Trophoblast cell (in vitro differentiated cells and primary cell): ENCODE data around the gene F7.

ENCODE experiments used
- DNase-seq, 2 donors: peaks; one replicate each; pipeline ENCODE4 v3.0.0-alpha.2; 2016
- H2AFZ ChIP-seq: 2 replicates; pipeline ENCODE4 v1.6.1; 2013; ENCODE audit warnings: low read length, moderate library complexity, mild to moderate bottlenecking; ENCODE audit not compliant: insufficient read depth, poor library complexity
- H2AK5ac ChIP-seq: 2 replicates; pipeline ENCODE4 v1.6.1; 2013; ENCODE audit warnings: mild to moderate bottlenecking, low read length
- H2BK120ac ChIP-seq: 2 replicates; pipeline ENCODE4 v1.6.1; 2013; ENCODE audit warnings: low read length, mild to moderate bottlenecking, moderate library complexity; ENCODE audit not compliant: insufficient read depth, poor library complexity
- H2BK12ac ChIP-seq: 2 replicates; pipeline ENCODE4 v1.6.1; 2013; ENCODE audit warnings: mild to moderate bottlenecking, low read length, moderate library complexity
- H2BK5ac ChIP-seq: 2 replicates; pipeline ENCODE4 v1.6.1; 2013; ENCODE audit warnings: low read length, low read depth, moderate library complexity, mild to moderate bottlenecking; ENCODE audit not compliant: poor library complexity
- H3K14ac ChIP-seq: 2 replicates; pipeline ENCODE4 v1.6.1; 2013; ENCODE audit warnings: mild to moderate bottlenecking, low read length
- H3K18ac ChIP-seq: 2 replicates; pipeline ENCODE4 v1.6.1; 2013; ENCODE audit warnings: mild to moderate bottlenecking, low read length
- H3K23ac ChIP-seq: 2 replicates; pipeline ENCODE4 v1.6.1; 2013; ENCODE audit warnings: low read length
- H3K27ac ChIP-seq: 2 replicates; pipeline ENCODE4 v1.5.1; 2013; ENCODE audit warnings: low read depth, mild to moderate bottlenecking, inconsistent platforms, low read length, moderate library complexity
- H3K27me3 ChIP-seq: 2 replicates; pipeline ENCODE4 v1.6.1; 2013; ENCODE audit warnings: inconsistent platforms, mild to moderate bottlenecking, low read length, moderate library complexity; ENCODE audit not compliant: insufficient read depth
- H3K36me3 ChIP-seq, 2 experiments: 1 replicate in 1 of 2; 2 replicates in 1 of 2; pipeline ENCODE4 v1.6.1; 2013; ENCODE audit warnings: low read length in 2 of 2, mild to moderate bottlenecking in 2 of 2, moderate library complexity in 1 of 2; ENCODE audit not compliant: insufficient read depth in 2 of 2, control insufficient read depth in 1 of 2
- H3K4ac ChIP-seq: 2 replicates; pipeline ENCODE4 v1.6.1; 2013; ENCODE audit warnings: low read depth, mild to moderate bottlenecking, low read length, moderate library complexity
- H3K4me1 ChIP-seq, 2 experiments: 1 replicate in 1 of 2; 2 replicates in 1 of 2; pipeline ENCODE4 v1.6.1; 2013; ENCODE audit warnings: low read length in 2 of 2, mild to moderate bottlenecking in 2 of 2, moderate library complexity in 1 of 2; ENCODE audit not compliant: insufficient read depth in 2 of 2, control insufficient read depth in 1 of 2
- H3K4me2 ChIP-seq: 2 replicates; pipeline ENCODE4 v1.6.1; 2013; ENCODE audit warnings: inconsistent platforms, mild to moderate bottlenecking, low read length, moderate library complexity
- H3K4me3 ChIP-seq: 2 replicates; pipeline ENCODE4 v1.5.1; 2013; ENCODE audit warnings: mild to moderate bottlenecking, low read depth, low read length, inconsistent platforms
- H3K79me1 ChIP-seq: one replicate; pipeline ENCODE4 v1.6.1; 2013; ENCODE audit warnings: low read length
- H3K79me2 ChIP-seq: 2 replicates; pipeline ENCODE4 v1.6.1; 2013; ENCODE audit warnings: low read length, mild to moderate bottlenecking; ENCODE audit not compliant: control insufficient read depth, insufficient read depth, poor library complexity
- H3K9ac ChIP-seq: 2 replicates; pipeline ENCODE4 v1.6.1; 2013; ENCODE audit warnings: mild to moderate bottlenecking, low read length
- H3K9me3 ChIP-seq: 2 replicates; pipeline ENCODE4 v1.6.1; 2013; ENCODE audit warnings: low read depth, mild to moderate bottlenecking, control low read depth, inconsistent platforms, low read length; ENCODE audit not compliant: insufficient read depth
- H4K12ac ChIP-seq: 2 replicates; pipeline ENCODE4 v1.6.1; 2013; ENCODE audit warnings: low read depth, mild to moderate bottlenecking, low read length, moderate library complexity
- H4K8ac ChIP-seq: 2 replicates; pipeline ENCODE4 v1.6.1; 2013; ENCODE audit warnings: low read depth, mild to moderate bottlenecking, low read length, moderate library complexity
- H4K91ac ChIP-seq: one replicate; pipeline ENCODE4 v1.6.1; 2013; ENCODE audit warnings: low read depth, mild to moderate bottlenecking, low read length, moderate library complexity
- WGBS: extraction: QIAGEN DNeasy Blood & Tissue Kit; methylation state at CpG from one replicate; pipeline ENCODE4 v1.1.7; 2013; ENCODE audit warnings: missing lambda C conversion rate; ENCODE audit not compliant: insufficient read length, insufficient coverage; ENCODE audit errors: extremely low coverage; 5-methylcytosine and 5-hydroxymethylcytosine counted together

The F7 gene

DNA sequence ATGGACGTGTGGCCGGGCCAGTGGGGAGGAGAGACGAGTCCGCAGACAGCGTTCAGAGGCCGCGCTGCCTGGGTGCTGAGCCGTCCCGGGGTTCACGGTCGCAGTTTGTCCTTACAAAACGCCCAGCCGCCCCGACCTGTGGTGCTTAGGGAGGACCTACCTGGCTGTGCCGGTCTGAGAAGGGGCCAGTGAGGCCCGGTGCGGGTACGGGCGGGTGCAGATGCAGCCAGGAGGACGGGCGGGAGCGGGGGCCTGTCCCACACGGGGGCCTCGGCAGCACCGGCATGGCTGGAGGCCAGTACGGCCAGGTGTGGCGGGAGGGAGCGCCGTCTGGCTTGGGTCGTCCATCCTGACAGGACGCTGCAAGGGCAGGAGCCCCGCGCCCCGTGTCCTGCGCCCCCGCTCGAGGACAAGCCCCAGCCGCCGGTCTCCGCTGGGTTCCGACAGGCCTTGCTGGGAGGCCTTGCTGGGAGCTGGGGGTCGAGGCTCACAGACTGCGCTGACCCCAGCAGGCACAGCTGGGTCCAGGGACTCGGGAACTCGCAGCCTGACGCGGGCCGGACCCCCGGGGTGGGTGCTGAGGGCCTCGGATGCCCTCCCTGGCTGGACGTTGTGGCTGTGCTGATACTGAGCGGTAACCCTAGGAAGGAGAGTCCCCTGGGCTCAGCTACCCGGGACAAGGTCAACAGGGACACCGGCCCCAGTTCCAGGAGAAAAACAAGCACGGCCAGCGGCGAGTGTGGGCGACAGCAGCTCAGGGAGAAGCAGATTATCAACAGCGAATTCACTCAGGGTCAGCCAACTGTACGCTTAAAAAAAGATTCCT, 47.6 kb downstream of the F7 start:
- Histone ChIP-seq H3K4me2 (peak overlapping the region; percentile 83), H3K23ac (no peak overlapping the region), H4K91ac (no peak overlapping the region), H3K9ac (peak overlapping the region; percentile 17), H2BK120ac (no peak overlapping the region), H4K8ac (peak overlapping the region; percentile 77), H2BK12ac (no peak overlapping the region), H3K14ac (peak overlapping the region; percentile 16), H3K18ac (peak overlapping the region; percentile 2), H3K36me3 (no peaks in the 10 kb centered on the region), H2AK5ac (no peak overlapping the region), H3K4me1 (peaks cover 8 to 10% of the 10 kb centered on the region in 2 experiments), H3K9me3 (peaks cover 6% of the 10 kb centered on the region), H3K27ac (no peak overlapping the region), H3K4me3 (peak overlapping the region; percentile 51), H2BK5ac (no peak overlapping the region), H3K79me1 (peaks cover 5% of the 10 kb centered on the region), H3K4ac (no peak overlapping the region), H3K79me2 (peaks cover 4% of the 10 kb centered on the region), H4K12ac (peak overlapping the region; percentile 10), H2AFZ (peak overlapping the region; percentile 78), H3K27me3 (peaks cover 13% of the 10 kb centered on the region)
- DNase-seq = no peak
- no CpG with 5 or more reads among the region's 60 CpGs for WGBS

DNA sequence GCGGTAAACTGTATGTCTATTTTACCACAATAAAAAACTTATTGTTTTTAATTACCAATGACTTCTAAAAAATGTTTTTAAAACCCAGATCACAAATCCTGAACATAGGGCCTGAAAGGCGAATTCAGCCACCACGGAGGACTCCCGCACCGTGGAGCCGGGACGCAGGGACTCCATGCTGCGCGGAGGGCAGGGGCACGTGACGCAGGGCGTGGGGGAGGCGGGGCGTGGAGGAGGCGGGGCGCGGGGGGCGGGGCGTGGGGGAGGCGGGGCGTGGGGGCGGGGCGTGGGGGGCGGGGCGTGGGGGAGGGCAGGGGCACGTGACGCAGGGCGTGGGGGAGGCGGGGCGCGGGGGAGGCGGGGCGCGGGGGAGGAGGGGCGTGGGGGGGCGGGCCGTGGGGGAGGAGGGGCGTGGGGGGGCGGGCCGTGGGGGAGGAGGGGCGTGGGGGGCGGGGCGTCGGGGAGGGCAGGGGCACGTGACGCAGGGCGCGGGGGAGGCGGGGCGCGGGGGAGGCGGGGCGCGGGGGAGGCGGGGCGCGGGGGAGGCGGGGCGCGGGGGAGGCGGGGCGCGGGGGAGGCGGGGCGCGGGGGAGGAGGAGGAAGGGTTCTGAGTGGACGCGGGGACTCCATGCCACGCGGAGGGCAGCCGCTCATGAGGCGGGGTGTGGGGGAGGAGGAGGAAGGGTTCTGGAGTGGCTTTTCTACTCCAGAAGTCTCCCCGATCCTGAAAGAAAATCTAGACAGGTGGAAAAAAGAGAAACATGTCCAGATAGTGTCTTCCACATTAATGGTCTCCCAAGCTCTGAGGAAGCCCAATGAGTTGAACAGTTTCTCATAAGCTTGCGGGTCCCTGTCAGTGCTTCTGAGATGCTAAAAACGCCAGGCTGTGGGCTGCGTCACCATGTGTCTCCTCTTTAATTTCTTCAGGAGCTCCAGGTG, 48.5 kb downstream of the F7 start:
- Histone ChIP-seq H3K27ac (no peak overlapping the region), H3K79me1 (peaks cover 5% of the 10 kb centered on the region), H4K91ac (no peak overlapping the region), H4K12ac (no peak overlapping the region), H2AK5ac (no peak overlapping the region), H3K14ac (no peak overlapping the region), H3K9ac (no peak overlapping the region), H3K36me3 (no peaks in the 10 kb centered on the region), H3K4me2 (peak overlapping the region; percentile 83), H3K4me1 (peaks cover 8 to 10% of the 10 kb centered on the region in 2 experiments), H2BK12ac (no peak overlapping the region), H3K18ac (no peak overlapping the region), H3K4me3 (no peak overlapping the region), H4K8ac (no peak overlapping the region), H2AFZ (no peak overlapping the region), H3K27me3 (peaks cover 13% of the 10 kb centered on the region), H3K23ac (no peak overlapping the region), H3K79me2 (peaks cover 4% of the 10 kb centered on the region), H3K4ac (no peak overlapping the region), H3K9me3 (peaks cover 5% of the 10 kb centered on the region), H2BK5ac (no peak overlapping the region), H2BK120ac (no peak overlapping the region)
- no CpG with 5 or more reads among the region's 76 CpGs for WGBS
- peak; percentile 28 to 74 for DNase-seq

DNA sequence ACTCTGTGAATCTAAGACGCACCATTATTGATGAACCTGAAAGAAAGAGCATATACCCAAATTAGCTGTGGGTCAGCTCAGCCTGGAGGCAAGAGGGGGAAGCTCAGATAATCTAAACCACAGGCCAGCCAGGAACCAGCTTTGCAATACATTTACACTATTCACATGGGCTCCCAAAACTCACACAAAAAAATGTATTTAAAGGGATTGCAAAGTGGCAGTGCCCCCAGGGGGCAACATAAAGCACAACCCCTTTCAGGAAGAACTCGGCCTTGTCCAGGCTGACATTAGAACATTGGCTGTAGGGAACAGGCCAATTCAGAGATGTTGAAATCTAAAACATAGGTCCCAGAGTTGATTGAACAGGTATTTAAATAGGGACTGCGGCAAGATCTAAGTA, 49.6 kb downstream of the F7 start:
- H2BK5ac ChIP-seq = no peak overlapping the region

DNA sequence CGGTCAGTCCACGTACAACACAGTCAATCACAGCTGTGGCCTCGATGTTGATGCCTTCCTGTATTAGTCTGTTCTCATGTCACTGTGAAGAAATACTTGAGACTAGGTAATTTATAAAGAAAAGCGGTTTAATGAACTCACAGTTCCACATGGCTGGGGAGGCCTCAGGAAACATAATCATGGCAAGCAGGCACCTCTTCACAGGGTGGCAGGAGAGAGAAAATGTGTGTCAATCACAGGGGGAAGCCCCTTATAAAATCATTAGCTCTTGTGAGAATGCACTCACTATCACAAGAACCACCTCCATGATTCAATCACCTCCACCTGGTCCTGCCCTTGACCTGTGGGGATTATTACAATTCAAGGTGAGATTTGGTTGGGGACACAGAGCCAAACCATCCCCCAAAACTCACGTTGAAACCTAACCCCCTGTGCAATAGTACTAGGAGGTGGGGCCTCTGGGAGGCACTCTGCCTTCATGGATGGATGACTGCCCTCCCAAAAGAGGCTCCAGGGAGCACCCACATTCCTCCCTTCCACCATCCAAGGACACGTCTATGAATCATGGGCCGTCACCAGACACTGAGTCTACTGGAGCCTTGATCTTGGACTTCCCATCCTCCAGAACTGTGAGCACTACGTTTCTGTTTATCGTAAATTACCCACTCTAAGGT, 50.5 kb downstream of the F7 start:
- H3K4ac ChIP-seq = no peak overlapping the region
- H3K79me2 ChIP-seq = peaks cover 4% of the 10 kb centered on the region
- no peak for DNase-seq
- peaks cover 5% of the 10 kb centered on the region for H3K9me3 ChIP-seq
- H2BK5ac ChIP-seq = no peak overlapping the region
- no peak overlapping the region for H4K8ac ChIP-seq
- no peak overlapping the region for H3K4me3 ChIP-seq
- H3K23ac ChIP-seq = no peak overlapping the region
- no CpG with 5 or more reads among the region's 9 CpGs for whole genome bisulfite sequencing
- H3K36me3 ChIP-seq = no peaks in the 10 kb centered on the region
- H3K14ac ChIP-seq = no peak overlapping the region
- H4K12ac ChIP-seq = no peak overlapping the region
- H3K4me2 ChIP-seq = no peak overlapping the region
- H3K18ac ChIP-seq = no peak overlapping the region
- H3K27ac ChIP-seq = no peak overlapping the region
- H2BK12ac ChIP-seq = no peak overlapping the region
- H2AFZ ChIP-seq = no peak overlapping the region
- peaks cover 11% of the 10 kb centered on the region for H3K27me3 ChIP-seq
- H3K9ac ChIP-seq = no peak overlapping the region
- H4K91ac ChIP-seq = no peak overlapping the region
- H3K4me1 ChIP-seq = peaks cover 8 to 10% of the 10 kb centered on the region in 2 experiments
- no peak overlapping the region for H2AK5ac ChIP-seq
- H3K79me1 ChIP-seq = peaks cover 5% of the 10 kb centered on the region
- H2BK120ac ChIP-seq = no peak overlapping the region

More for the DNA sequence above, 49.6 kb downstream of the F7 start:
- no peak for DNase-seq
- Histone ChIP-seq H2AK5ac (no peak overlapping the region), H3K79me1 (peaks cover 5% of the 10 kb centered on the region), H3K79me2 (peaks cover 4% of the 10 kb centered on the region), H3K36me3 (no peaks in the 10 kb centered on the region), H2BK12ac (no peak overlapping the region), H4K12ac (no peak overlapping the region), H3K14ac (no peak overlapping the region), H3K9me3 (peaks cover 5% of the 10 kb centered on the region), H3K4ac (no peak overlapping the region), H2AFZ (no peak overlapping the region), H3K27ac (no peak overlapping the region), H4K8ac (no peak overlapping the region), H4K91ac (no peak overlapping the region), H3K18ac (no peak overlapping the region), H2BK120ac (no peak overlapping the region), H3K4me3 (no peak overlapping the region), H3K4me2 (no peak overlapping the region), H3K23ac (no peak overlapping the region), H3K9ac (no peak overlapping the region), H3K4me1 (peaks cover 8 to 10% of the 10 kb centered on the region in 2 experiments), H3K27me3 (peaks cover 13% of the 10 kb centered on the region)
- no CpG with 5 or more reads among the region's 3 CpGs for WGBS
